ENCODE measurements around the gene HTRA1.

GRCh38 chr10:122524811-122525210, 63.5 kb downstream of the HTRA1 start:
- no peak for TF ChIP-seq EZH2phosphoT487 (IDR thresholded peaks at IDR 0.05)
- no peak for TF ChIP-seq CTCF (IDR thresholded peaks at IDR 0.05)
- TF ChIP-seq EZH2 (IDR thresholded peaks at IDR 0.05) = no peak

All from neural progenitor cell (in vitro differentiated cells).